ENCODE results near the gene ACP2.

ACP2 gene

GRCh38 chr11:47225552-47226400, 22.8 kb downstream of the ACP2 start:
- no peak overlapping the region for H3K4me3 ChIP-seq (ENCODE audit: low read depth, low read length)
- no peak for DNase-seq (ENCODE audit: low read depth)
- TF ChIP-seq CTCF (IDR thresholded peaks at IDR 0.05; ENCODE audit: low read depth, low read length, missing control alignments): no peak
- in situ Hi-C loops (cut with HindIII; ENCODE audit: low sequenced_read_pairs): no loop called here

- H3K4me3 ChIP-seq (ENCODE audit: low read depth, low read length): no peak overlapping the region
- no peak for DNase-seq (ENCODE audit: low read depth)
- TF ChIP-seq CTCF (IDR thresholded peaks at IDR 0.05; ENCODE audit: low read depth, low read length, missing control alignments): no peak
- in situ Hi-C loops (cut with HindIII; ENCODE audit: low sequenced_read_pairs): no loop called here
Measured at GRCh38 chr11:47222696-47223095, 25.9 kb downstream of the ACP2 start.

GRCh38 chr11:47220401-47220821, 28.2 kb downstream of the ACP2 start:
- DNase-seq (ENCODE audit: low read depth): no peak
- in situ Hi-C loops (cut with HindIII; ENCODE audit: low sequenced_read_pairs): no loop called here
- no peak for TF ChIP-seq CTCF (IDR thresholded peaks at IDR 0.05; ENCODE audit: low read depth, low read length, missing control alignments)
- no peak overlapping the region for H3K4me3 ChIP-seq (ENCODE audit: low read depth, low read length)

GRCh38 chr11:47216121-47216798, 32.4 kb downstream of the ACP2 start:
- no peak for TF ChIP-seq CTCF (IDR thresholded peaks at IDR 0.05; ENCODE audit: low read depth, low read length, missing control alignments)
- DNase-seq (ENCODE audit: low read depth): peak; percentile 71
- in situ Hi-C loops (cut with HindIII; ENCODE audit: low sequenced_read_pairs): no loop called here
- H3K4me3 ChIP-seq (ENCODE audit: low read depth, low read length): peak overlapping the region; percentile 52

- no peak for DNase-seq (ENCODE audit: low read depth)
- in situ Hi-C loops (cut with HindIII; ENCODE audit: low sequenced_read_pairs): no loop called here
- TF ChIP-seq CTCF (IDR thresholded peaks at IDR 0.05; ENCODE audit: low read depth, low read length, missing control alignments): no peak
- H3K4me3 ChIP-seq (ENCODE audit: low read depth, low read length): peak overlapping the region; percentile 52
Measured at GRCh38 chr11:47215366-47215910, 33.2 kb downstream of the ACP2 start.

GRCh38 chr11:47213950-47214565, 34.6 kb downstream of the ACP2 start:
- in situ Hi-C loops (cut with HindIII; ENCODE audit: low sequenced_read_pairs): no loop called here
- DNase-seq (ENCODE audit: low read depth): peak; percentile 44
- peak overlapping the region; percentile 52 for H3K4me3 ChIP-seq (ENCODE audit: low read depth, low read length)
- TF ChIP-seq CTCF (IDR thresholded peaks at IDR 0.05; ENCODE audit: low read depth, low read length, missing control alignments): no peak
